Right atrium auricular region (tissue), 2 donors: ENCODE measurements around the gene ASAP2. TPM values are rescaled to one million over a fixed set of nuclear protein-coding genes. Genes with fewer than 3 reads are reported as not detected.

Source experiments
- DNase-seq: peaks from one replicate; pipeline ENCODE4 v3.0.0-alpha.2; 2019; ENCODE audit warnings: low spot score
- H3K27ac ChIP-seq, 2 donors: fragments of 200-600 bp; sonication (generic); 1 replicate in 1 of 2; 2 replicates in 1 of 2; pipeline ENCODE4 v1.5.1; 2016 to 2019
- H3K27me3 ChIP-seq, 2 donors: fragments of 200-600 bp; sonication (generic); one replicate each; pipeline versions ENCODE4 v1.5.1 to v1.6.0; 2017 to 2019
- H3K36me3 ChIP-seq: fragments of 200-600 bp; sonication (generic); one replicate; pipeline ENCODE4 v1.5.1; 2016
- H3K4me1 ChIP-seq, 2 donors: fragments of 200-600 bp; sonication (generic); one replicate each; pipeline versions ENCODE4 v1.5.1 to v1.6.0; 2017 to 2019
- H3K4me3 ChIP-seq, 2 donors: fragments of 200-600 bp; sonication (generic); 1 replicate in 1 of 2; 2 replicates in 1 of 2; pipeline ENCODE4 v1.5.1; 2017 to 2019; ENCODE audit warnings: mild to moderate bottlenecking in 1 of 2, moderate library complexity in 1 of 2
- H3K9me3 ChIP-seq, 2 donors: fragments of 200-600 bp; sonication (generic); one replicate each; pipeline ENCODE4 v1.5.1; 2019
- total RNA-seq, 2 donors: library from RNA; depleted of rRNA; stranded (reverse); fragments of >200 nt; gene quantifications; one replicate each; pipeline ENCODE4 v1.1.0, GENCODE V29; 2016
- TF ChIP-seq, protein P1 (sequence below), 2 donors: fragments of 200-600 bp; sonication (generic); IDR thresholded peaks; one replicate each; pipeline ENCODE4 v1.5.1; 2019; ENCODE audit warnings: antibody characterized with exemption in 2 of 2

The ASAP2 gene
- total RNA-seq, 2 donors from 2014 or later = 13.2 to 20.3 TPM

DNA sequence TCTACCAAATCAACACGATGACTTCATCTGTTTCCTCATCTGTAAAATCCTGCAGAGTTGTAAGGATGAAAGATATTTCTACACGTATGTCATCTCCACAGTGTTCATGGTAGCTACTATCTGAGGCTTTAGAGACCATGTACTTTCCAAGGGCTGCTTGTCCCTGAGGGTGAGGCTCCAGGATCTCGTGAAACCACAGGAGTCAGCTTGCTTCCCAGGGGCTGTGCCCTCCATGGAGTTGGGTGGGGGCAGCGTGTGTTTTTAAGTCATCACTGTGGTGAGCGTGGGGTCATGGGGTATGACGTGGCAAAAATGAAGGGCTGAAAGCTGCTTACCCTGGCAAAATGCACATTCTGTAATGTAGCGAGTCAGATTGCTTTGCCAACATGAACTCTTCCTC is 81.6 kb downstream of the ASAP2 start:
- Histone ChIP-seq H3K27ac (no peak overlapping the region), H3K4me1 (no peaks in the 10 kb centered on the region), H3K9me3 (no peaks in the 10 kb centered on the region), H3K36me3 (no peaks in the 10 kb centered on the region), H3K4me3 (no peak overlapping the region), H3K27me3 (no peaks in the 10 kb centered on the region)
- TF ChIP-seq, protein P1, sequence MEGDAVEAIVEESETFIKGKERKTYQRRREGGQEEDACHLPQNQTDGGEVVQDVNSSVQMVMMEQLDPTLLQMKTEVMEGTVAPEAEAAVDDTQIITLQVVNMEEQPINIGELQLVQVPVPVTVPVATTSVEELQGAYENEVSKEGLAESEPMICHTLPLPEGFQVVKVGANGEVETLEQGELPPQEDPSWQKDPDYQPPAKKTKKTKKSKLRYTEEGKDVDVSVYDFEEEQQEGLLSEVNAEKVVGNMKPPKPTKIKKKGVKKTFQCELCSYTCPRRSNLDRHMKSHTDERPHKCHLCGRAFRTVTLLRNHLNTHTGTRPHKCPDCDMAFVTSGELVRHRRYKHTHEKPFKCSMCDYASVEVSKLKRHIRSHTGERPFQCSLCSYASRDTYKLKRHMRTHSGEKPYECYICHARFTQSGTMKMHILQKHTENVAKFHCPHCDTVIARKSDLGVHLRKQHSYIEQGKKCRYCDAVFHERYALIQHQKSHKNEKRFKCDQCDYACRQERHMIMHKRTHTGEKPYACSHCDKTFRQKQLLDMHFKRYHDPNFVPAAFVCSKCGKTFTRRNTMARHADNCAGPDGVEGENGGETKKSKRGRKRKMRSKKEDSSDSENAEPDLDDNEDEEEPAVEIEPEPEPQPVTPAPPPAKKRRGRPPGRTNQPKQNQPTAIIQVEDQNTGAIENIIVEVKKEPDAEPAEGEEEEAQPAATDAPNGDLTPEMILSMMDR (IDR thresholded peaks at IDR 0.05) = no peak
- DNase-seq = no peak

DNA sequence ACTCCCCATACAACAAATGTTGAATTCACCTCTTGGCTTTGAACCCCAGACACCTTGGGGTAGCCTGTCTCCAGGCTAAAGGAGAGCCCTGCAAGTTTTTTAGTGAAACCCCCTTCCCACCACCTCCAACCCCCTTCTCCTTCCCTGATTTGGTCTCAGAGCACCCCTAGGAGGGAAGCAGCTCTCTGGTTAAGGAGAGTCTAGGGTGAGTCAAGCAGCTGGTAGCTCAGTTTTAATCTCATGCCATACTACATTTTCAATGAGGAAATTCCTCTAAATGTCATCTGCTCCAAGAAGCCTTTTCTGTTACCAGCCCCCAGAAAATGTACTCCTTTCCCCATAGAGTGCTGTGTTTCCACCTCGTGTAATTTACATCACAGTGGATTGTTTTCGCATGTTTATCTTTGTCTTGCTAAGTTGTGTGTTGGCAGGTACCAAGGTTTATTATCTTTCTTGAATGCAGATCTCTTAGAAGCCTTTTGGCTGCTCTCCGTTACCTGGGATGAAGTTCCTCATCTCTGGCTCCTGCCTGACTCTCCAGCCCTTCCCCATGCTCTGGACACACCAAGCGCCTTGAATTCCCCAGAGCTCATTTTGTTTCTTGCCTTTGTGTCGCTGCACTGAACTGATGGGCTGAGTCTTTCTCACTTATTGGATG is 82.2 kb downstream of the ASAP2 start:
- no peaks in the 10 kb centered on the region for H3K27me3 ChIP-seq
- no peak overlapping the region for H3K27ac ChIP-seq
- TF ChIP-seq, protein P1 (IDR thresholded peaks at IDR 0.05) = no peak
- no peaks in the 10 kb centered on the region for H3K9me3 ChIP-seq
- no peak for DNase-seq
- no peaks in the 10 kb centered on the region for H3K36me3 ChIP-seq
- H3K4me3 ChIP-seq = no peak overlapping the region
- no peaks in the 10 kb centered on the region for H3K4me1 ChIP-seq

DNA sequence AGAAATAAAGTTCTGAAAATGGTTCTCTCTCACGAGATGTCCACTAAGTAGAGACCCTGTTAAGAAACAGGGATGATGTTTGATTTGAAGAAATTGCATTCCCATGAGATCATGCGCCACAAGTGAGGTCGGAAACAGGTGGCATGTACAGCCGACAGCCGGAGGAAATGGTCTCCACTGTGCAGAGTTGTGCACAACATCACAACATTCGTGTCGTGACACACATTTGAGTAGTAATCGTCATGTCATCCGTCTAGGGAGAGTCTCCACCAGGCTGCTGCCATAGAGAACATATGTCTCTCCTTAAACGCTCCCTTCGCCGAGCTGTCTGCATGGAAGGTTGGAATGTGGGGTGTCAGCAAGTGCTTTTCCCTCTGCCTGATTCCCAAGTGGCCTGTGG is 84.7 kb downstream of the ASAP2 start:
- no peaks in the 10 kb centered on the region for H3K4me1 ChIP-seq
- H3K36me3 ChIP-seq = no peaks in the 10 kb centered on the region
- no peaks in the 10 kb centered on the region for H3K27me3 ChIP-seq
- TF ChIP-seq, protein P1 (IDR thresholded peaks at IDR 0.05) = no peak
- no peak for DNase-seq
- H3K27ac ChIP-seq = no peak overlapping the region
- H3K9me3 ChIP-seq = no peaks in the 10 kb centered on the region
- H3K4me3 ChIP-seq = no peak overlapping the region

DNA sequence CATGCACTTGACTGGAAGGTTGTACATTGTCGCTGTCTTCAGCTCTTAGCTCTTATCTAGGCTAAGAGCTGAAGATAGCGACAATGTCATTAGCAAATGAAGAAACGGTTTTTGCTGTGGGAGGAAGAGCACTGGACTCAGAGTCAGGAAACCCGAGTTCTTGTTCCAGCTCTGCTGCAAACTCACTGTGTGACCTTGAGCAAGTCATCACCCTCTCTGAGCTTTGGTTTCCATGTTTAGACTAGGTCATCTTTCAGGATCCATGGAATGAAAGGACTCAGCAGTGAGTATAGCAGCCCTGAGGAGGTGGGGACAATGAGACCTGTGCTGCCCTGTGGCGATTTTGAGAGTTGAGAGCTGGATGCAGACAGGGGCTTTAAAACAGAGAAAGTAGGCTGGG is 85.3 kb downstream of the ASAP2 start:
- TF ChIP-seq, protein P1 (IDR thresholded peaks at IDR 0.05) = no peak
- Histone ChIP-seq H3K9me3 (no peaks in the 10 kb centered on the region), H3K27ac (no peak overlapping the region), H3K4me1 (peaks cover 0 to 1% of the 10 kb centered on the region in 2 donors), H3K36me3 (no peaks in the 10 kb centered on the region), H3K4me3 (no peak overlapping the region), H3K27me3 (no peaks in the 10 kb centered on the region)
- DNase-seq = no peak

DNA sequence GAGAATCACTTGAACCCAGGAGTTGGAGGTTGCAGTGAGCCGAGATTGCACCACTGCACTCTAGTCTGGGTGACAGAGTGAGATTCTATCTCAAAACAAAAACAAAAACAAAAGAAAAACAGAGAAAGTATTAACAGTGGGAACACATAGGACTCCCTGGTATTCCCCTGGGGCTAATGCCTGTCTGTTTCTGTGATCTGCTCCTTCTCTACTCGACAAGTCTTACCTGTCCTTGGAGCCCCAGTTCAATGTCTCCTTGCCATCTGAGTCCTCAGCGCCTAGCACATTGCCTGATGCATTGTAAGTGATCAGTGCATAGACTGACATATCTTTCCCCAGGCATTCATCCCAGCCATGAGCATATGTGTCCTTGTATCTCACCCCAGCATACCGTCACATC is 85.8 kb downstream of the ASAP2 start:
- no peak overlapping the region for H3K4me3 ChIP-seq
- DNase-seq = no peak
- no peak overlapping the region for H3K27ac ChIP-seq
- H3K27me3 ChIP-seq = no peaks in the 10 kb centered on the region
- H3K9me3 ChIP-seq = no peaks in the 10 kb centered on the region
- TF ChIP-seq, protein P1 (IDR thresholded peaks at IDR 0.05) = no peak
- H3K36me3 ChIP-seq = no peaks in the 10 kb centered on the region
- H3K4me1 ChIP-seq = peaks cover 0 to 6% of the 10 kb centered on the region in 2 donors

DNA sequence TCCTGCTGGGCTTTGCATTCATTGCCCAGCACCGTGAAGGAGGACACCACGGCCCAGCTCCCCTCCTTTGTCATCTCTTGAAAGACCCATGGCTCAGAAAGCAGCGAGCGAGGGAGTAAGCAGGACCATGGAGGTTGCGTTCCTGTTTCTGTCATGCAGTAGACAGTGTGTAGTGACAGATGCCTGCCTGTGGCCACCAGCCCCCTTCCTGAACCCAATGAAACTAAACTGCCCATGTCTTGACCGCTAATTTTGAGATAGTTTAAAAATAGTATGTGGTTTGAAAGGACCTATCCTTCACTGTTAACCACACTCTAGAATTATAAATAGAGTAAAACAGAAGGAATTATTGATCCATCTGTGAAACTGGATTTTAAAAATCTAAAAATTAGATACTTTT is 88.2 kb downstream of the ASAP2 start:
- Histone ChIP-seq H3K36me3 (no peaks in the 10 kb centered on the region), H3K4me1 (peaks cover 0 to 6% of the 10 kb centered on the region in 2 donors), H3K4me3 (no peak overlapping the region), H3K27ac (no peak overlapping the region), H3K9me3 (no peaks in the 10 kb centered on the region), H3K27me3 (no peaks in the 10 kb centered on the region)
- TF ChIP-seq, protein P1 (IDR thresholded peaks at IDR 0.05) = no peak
- DNase-seq = no peak
